Gastroesophageal sphincter (tissue), 4 donors: Measurements from ENCODE around the gene SNX5. TPM values are rescaled to one million over a fixed set of nuclear protein-coding genes. Genes with fewer than 3 reads are reported as not detected.

ENCODE experiments used
- ATAC-seq: fragments of 150-250 bp; one replicate; pipeline ENCODE4 v1.9.1; 2016; ENCODE audit warnings: mild to moderate bottlenecking, moderate library complexity
- H3K27ac ChIP-seq, 4 donors: fragments of 200-600 bp; sonication (generic) in 3 of 4; 1 replicate in 3 of 4; 2 replicates in 1 of 4; pipeline ENCODE4 v1.5.1; 2016 to 2019
- H3K27me3 ChIP-seq: fragments of 200-600 bp; sonication (generic); one replicate; pipeline ENCODE4 v1.5.1; 2019
- H3K36me3 ChIP-seq, 2 donors: fragments of 200-600 bp; sonication (generic); one replicate each; pipeline ENCODE4 v1.5.1; 2019; ENCODE audit warnings: control low read depth in 1 of 2
- H3K4me1 ChIP-seq, 3 donors: fragments of 200-600 bp; sonication (generic); 1 replicate in 2 of 3; 2 replicates in 1 of 3; pipeline ENCODE4 v1.5.1; 2016 to 2019; ENCODE audit warnings: control low read depth in 2 of 3
- H3K4me3 ChIP-seq, 2 donors: fragments of 200-600 bp; sonication (generic); one replicate each; pipeline ENCODE4 v1.5.1; 2019; ENCODE audit warnings: mild to moderate bottlenecking in 1 of 2, moderate library complexity in 1 of 2
- H3K9me3 ChIP-seq, 3 donors: fragments of 200-600 bp; sonication (generic); one replicate each; pipeline ENCODE4 v1.5.1; 2017 to 2019; ENCODE audit warnings: control low read depth in 2 of 3
- CTCF ChIP-seq, 4 experiments: fragments of 200-600 bp in 2 of 4; fragments of 450-650 bp in 2 of 4; sonication (generic) in 1 of 4; IDR thresholded peaks; one replicate each; pipeline ENCODE4 v1.5.1; 2017 to 2019; ENCODE audit warnings: antibody characterized with exemption in 4 of 4, mild to moderate bottlenecking in 2 of 4, moderate library complexity in 2 of 4
- EP300 ChIP-seq: sonication (generic); formaldehyde crosslinking; IDR thresholded peaks from one replicate; pipeline ENCODE4 v1.6.1; 2017; ENCODE audit warnings: antibody characterized with exemption, mild to moderate bottlenecking
- POLR2A ChIP-seq, 2 donors: fragments of 450-650 bp; IDR thresholded peaks; one replicate each; pipeline ENCODE4 v1.6.1; 2017; ENCODE audit warnings: antibody characterized with exemption in 2 of 2, mild to moderate bottlenecking in 2 of 2, moderate library complexity in 1 of 2
- POLR2AphosphoS5 ChIP-seq: sonication (generic); formaldehyde crosslinking; IDR thresholded peaks from one replicate; pipeline ENCODE4 v1.6.1; 2017; ENCODE audit warnings: antibody characterized with exemption
- WGBS, 2 donors: methylation state at CpG; one replicate each; pipeline ENCODE4 v1.1.5; 2018; ENCODE audit warnings: low coverage in 1 of 2; 5-methylcytosine and 5-hydroxymethylcytosine counted together
- total RNA-seq, 4 donors: library from RNA; depleted of rRNA; stranded (reverse); fragments of >200 nt; gene quantifications; one replicate each; pipeline ENCODE4 v1.1.0, GENCODE V29; 2016

The SNX5 gene
- total RNA-seq, 4 donors from 2014 or later = 47.5 to 90.9 (median 70.2) TPM

DNA sequence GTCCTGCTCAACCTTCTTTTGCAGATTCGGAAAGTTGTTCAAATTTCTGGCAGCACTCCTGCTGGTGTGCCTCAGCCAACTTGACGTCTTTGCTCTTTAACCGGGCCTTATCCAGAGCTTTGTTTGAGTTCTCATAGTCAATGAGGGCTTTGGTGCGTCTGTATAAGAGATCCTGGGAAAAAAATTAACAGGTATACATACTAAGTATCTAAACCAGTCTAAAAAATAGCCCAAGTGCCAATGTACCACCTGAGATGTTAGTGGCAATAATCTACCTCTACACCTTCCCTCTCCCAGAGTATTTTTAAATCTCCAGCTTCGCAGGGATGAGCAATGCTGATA is 21.1 kb downstream of the SNX5 start:
- Histone ChIP-seq H3K27me3 (no peaks in the 10 kb centered on the region), H3K27ac (no peak overlapping the region), H3K4me3 (no peak overlapping the region), H3K36me3 (peaks cover 9 to 100% of the 10 kb centered on the region in 2 donors), H3K4me1 (peaks cover 0 to 10% (median 2%) of the 10 kb centered on the region in 3 donors), H3K9me3 (no peaks in the 10 kb centered on the region)
- ATAC-seq = no peak
- no peak for TF ChIP-seq EP300
- no peak for TF ChIP-seq POLR2AphosphoS5
- TF ChIP-seq POLR2A (IDR thresholded peaks at IDR 0.05) = no peak
- no peak for TF ChIP-seq CTCF (IDR thresholded peaks at IDR 0.05)
- WGBS, 2 donors = 34 to 36% methylated on average over 5 of the region's 5 CpGs

DNA sequence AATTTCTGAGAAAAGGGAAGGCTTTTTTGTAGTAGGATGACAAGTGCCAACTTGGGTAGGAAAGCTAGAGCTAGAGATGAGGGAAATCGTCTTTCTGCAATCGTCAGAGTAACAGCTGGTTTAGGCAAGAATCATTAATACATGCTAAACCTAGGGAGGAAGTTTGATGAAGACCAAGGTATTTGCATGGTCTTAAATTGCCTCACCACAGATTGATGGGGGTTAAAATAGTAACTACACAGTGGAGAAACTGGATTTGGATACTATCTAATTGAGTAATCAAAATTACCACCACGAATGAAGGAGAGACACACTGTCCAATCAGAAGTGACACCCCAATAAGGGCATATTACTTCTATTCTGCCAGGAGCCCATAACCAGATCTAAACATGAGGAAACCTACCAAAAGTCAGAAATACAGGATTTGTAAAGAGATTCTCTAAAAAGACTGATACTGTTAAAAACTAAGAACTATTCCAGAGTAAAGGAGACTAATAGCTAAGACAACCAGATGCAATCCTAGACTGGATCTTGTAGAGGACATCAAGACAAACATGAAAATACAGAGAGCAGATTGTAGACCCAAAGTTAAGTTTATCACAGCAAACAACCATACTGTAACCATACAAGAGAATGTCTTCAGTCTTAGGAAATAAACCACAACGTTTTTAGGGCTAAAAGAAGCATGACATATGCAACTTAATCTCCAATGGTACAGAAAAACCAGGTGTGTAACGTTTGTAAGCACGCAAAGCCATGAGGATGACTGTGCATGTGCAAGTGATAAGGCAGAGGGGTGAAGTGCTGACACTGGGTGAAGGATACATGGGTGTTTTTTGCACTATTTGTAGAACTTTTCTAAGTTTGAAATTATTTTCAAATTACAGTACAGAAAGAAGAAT is 21.8 kb downstream of the SNX5 start:
- Histone ChIP-seq H3K36me3 (peaks cover 9 to 100% of the 10 kb centered on the region in 2 donors), H3K4me1 (peaks cover 0 to 10% (median 2%) of the 10 kb centered on the region in 3 donors), H3K27me3 (no peaks in the 10 kb centered on the region), H3K9me3 (no peaks in the 10 kb centered on the region), H3K4me3 (no peak overlapping the region), H3K27ac (no peak overlapping the region)
- TF ChIP-seq POLR2A (IDR thresholded peaks at IDR 0.05) (no peak), EP300 (no peak), CTCF (IDR thresholded peaks at IDR 0.05) (no peak), POLR2AphosphoS5 (no peak)
- no peak for ATAC-seq
- 58 to 75% methylated on average over 6 of the region's 6 CpGs for WGBS, 2 donors

DNA sequence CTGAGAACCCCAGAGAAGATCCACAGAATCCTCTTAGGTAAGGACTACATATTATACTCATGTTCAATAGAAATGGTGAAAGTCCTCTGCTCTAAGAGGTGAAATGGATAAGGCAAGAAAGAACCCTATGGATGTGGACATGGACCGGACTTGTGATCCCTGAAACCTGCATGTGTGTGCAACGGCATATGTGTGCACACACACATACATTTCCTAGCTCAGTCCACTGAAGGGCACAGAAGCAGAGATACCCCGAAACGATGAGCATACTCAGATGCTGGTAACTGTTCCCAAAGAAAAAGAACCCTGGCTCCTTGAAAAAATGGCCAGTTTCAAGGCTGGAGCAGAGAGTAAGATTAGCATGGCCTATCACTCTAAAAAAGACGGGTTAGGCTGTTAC is 22.6 kb downstream of the SNX5 start:
- TF ChIP-seq EP300 = no peak
- no peak for TF ChIP-seq POLR2AphosphoS5
- no peak for TF ChIP-seq CTCF (IDR thresholded peaks at IDR 0.05)
- no peak for TF ChIP-seq POLR2A (IDR thresholded peaks at IDR 0.05)
- Histone ChIP-seq H3K27ac (no peak overlapping the region), H3K9me3 (no peaks in the 10 kb centered on the region), H3K36me3 (peaks cover 8 to 100% of the 10 kb centered on the region in 2 donors), H3K4me3 (no peak overlapping the region), H3K27me3 (no peaks in the 10 kb centered on the region), H3K4me1 (peaks cover 0 to 10% (median 2%) of the 10 kb centered on the region in 3 donors)
- WGBS, 2 donors = 93 to 96% methylated on average over 3 to 5 of the region's 5 CpGs
- no peak for ATAC-seq

- ATAC-seq = no peak
- WGBS, 2 donors = 86 to 94% methylated on average over 3 to 4 of the region's 4 CpGs
- H3K9me3 ChIP-seq = no peaks in the 10 kb centered on the region
- peaks cover 4 to 98% of the 10 kb centered on the region in 2 donors for H3K36me3 ChIP-seq
- H3K4me3 ChIP-seq = no peak overlapping the region
- H3K27me3 ChIP-seq = no peaks in the 10 kb centered on the region
- no peak for TF ChIP-seq POLR2AphosphoS5
- H3K27ac ChIP-seq = no peak overlapping the region
- H3K4me1 ChIP-seq = peaks cover 0 to 12% (median 2%) of the 10 kb centered on the region in 3 donors
These were observed 23.6 kb downstream of the SNX5 start for GRCh38 chr20:17944854-17945474.

GRCh38 chr20:17943343-17943742 is 25.3 kb downstream of the SNX5 start:
- Histone ChIP-seq H3K36me3 (peaks cover 2 to 81% of the 10 kb centered on the region in 2 donors), H3K9me3 (no peaks in the 10 kb centered on the region), H3K4me3 (no peak overlapping the region), H3K4me1 (peaks cover 2 to 28% (median 11%) of the 10 kb centered on the region in 3 donors), H3K27me3 (no peaks in the 10 kb centered on the region), H3K27ac (no peak overlapping the region)
- TF ChIP-seq EP300 = no peak
- TF ChIP-seq CTCF (IDR thresholded peaks at IDR 0.05) = no peak
- no peak for TF ChIP-seq POLR2A (IDR thresholded peaks at IDR 0.05)
- TF ChIP-seq POLR2AphosphoS5 = no peak
- ATAC-seq = no peak
- 33 to 56% methylated on average over 3 of the region's 3 CpGs for WGBS, 2 donors
